Spinal cord (tissue), 10 donors: ENCODE data around the gene ARHGEF6. TPM values are rescaled to one million over a fixed set of nuclear protein-coding genes. Genes with fewer than 3 reads are reported as not detected.

ENCODE experiments used
- DNase-seq, 6 donors: peaks; one replicate each; pipeline versions ENCODE4 v3.0.0 to v3.0.0-alpha.2; 2013 to 2015; ENCODE audit warnings: low spot score in 6 of 6, low read depth in 4 of 6
- H3K27ac ChIP-seq: one replicate; pipeline ENCODE4 v1.5.1; 2013; ENCODE audit warnings: low read depth, low read length, control low read depth
- H3K27me3 ChIP-seq: one replicate; pipeline ENCODE4 v1.6.1; 2013; ENCODE audit warnings: low read length; ENCODE audit not compliant: control insufficient read depth, insufficient read depth
- H3K36me3 ChIP-seq: one replicate; pipeline ENCODE4 v1.6.1; 2013; ENCODE audit warnings: low read length; ENCODE audit not compliant: control insufficient read depth, insufficient read depth
- H3K4me1 ChIP-seq: one replicate; pipeline ENCODE4 v1.6.1; 2013; ENCODE audit warnings: low read length; ENCODE audit not compliant: control insufficient read depth, insufficient read depth
- H3K4me3 ChIP-seq: one replicate; pipeline ENCODE4 v1.5.1; 2013; ENCODE audit warnings: low read depth, low read length, control low read depth
- H3K9me3 ChIP-seq: one replicate; pipeline ENCODE4 v1.6.1; 2013; ENCODE audit warnings: low read length; ENCODE audit not compliant: control insufficient read depth, insufficient read depth
- WGBS: methylation state at CpG from one replicate; pipeline ENCODE4 v1.1.5; 2013; ENCODE audit warnings: missing lambda C conversion rate; ENCODE audit not compliant: insufficient coverage; 5-methylcytosine and 5-hydroxymethylcytosine counted together
- polyA plus RNA-seq, 2 donors: library from polyadenylated mRNA; unstranded; fragments of 120-200 nt; gene quantifications; one replicate each; pipeline ENCODE4 v1.2.1, GENCODE V29; 2013; ENCODE audit not compliant: insufficient read length in 2 of 2
- total RNA-seq, 2 donors: library from RNA; depleted of rRNA in 1 of 2; stranded (reverse); fragments of 120-200 nt in 1 of 2; fragments of >200 nt in 1 of 2; gene quantifications; one replicate each; pipeline versions ENCODE4 v1.2.3 to v1.2.4, GENCODE V29; 2013 to 2014
- donor health status: healthy.

The ARHGEF6 gene
- total and polyA plus RNA-seq, 4 donors = 34.3 to 70.2 (median 49.6) TPM

- H3K27ac ChIP-seq = peak overlapping the region; percentile 26
- DNase-seq = peak in 3 of 6 donors; percentile 48 to 82 (median 79)
- H3K36me3 ChIP-seq = no peaks in the 10 kb centered on the region
- no peak overlapping the region for H3K4me3 ChIP-seq
- no peaks in the 10 kb centered on the region for H3K9me3 ChIP-seq
- H3K4me1 ChIP-seq = peaks cover 7% of the 10 kb centered on the region
- H3K27me3 ChIP-seq = no peaks in the 10 kb centered on the region
- WGBS = 65% methylated on average over 2 of the region's 3 CpGs
These were observed 26.1 kb downstream of the ARHGEF6 start for GRCh38 chrX:136754651-136755050.

- no peaks in the 10 kb centered on the region for H3K9me3 ChIP-seq
- H3K4me1 ChIP-seq = peaks cover 7% of the 10 kb centered on the region
- no peak overlapping the region for H3K4me3 ChIP-seq
- no peaks in the 10 kb centered on the region for H3K36me3 ChIP-seq
- no peak overlapping the region for H3K27ac ChIP-seq
- 60% methylated on average over 2 of the region's 2 CpGs for WGBS
- DNase-seq = no peak
- no peaks in the 10 kb centered on the region for H3K27me3 ChIP-seq
These were observed 27.9 kb downstream of the ARHGEF6 start for GRCh38 chrX:136752796-136753195.

- peaks cover 7% of the 10 kb centered on the region for H3K4me1 ChIP-seq
These were observed 28.4 kb downstream of the ARHGEF6 start for GRCh38 chrX:136752346-136752745.

GRCh38 chrX:136750364-136750763, 30.4 kb downstream of the ARHGEF6 start:
- DNase-seq = no peak
- H3K27ac ChIP-seq = no peak overlapping the region
- H3K9me3 ChIP-seq = no peaks in the 10 kb centered on the region
- no peaks in the 10 kb centered on the region for H3K27me3 ChIP-seq
- no peak overlapping the region for H3K4me3 ChIP-seq
- WGBS = 17% methylated on average over 1 of the region's 2 CpGs
- no peaks in the 10 kb centered on the region for H3K36me3 ChIP-seq
- peaks cover 7% of the 10 kb centered on the region for H3K4me1 ChIP-seq

More at GRCh38 chrX:136752346-136752745, 28.4 kb downstream of the ARHGEF6 start:
- Histone ChIP-seq H3K4me3 (no peak overlapping the region), H3K36me3 (no peaks in the 10 kb centered on the region), H3K27ac (no peak overlapping the region), H3K27me3 (no peaks in the 10 kb centered on the region), H3K9me3 (no peaks in the 10 kb centered on the region)
- no peak for DNase-seq
- 75% methylated on average over 4 of the region's 4 CpGs for WGBS

- H3K27me3 ChIP-seq = no peaks in the 10 kb centered on the region
- H3K9me3 ChIP-seq = no peaks in the 10 kb centered on the region
- no peaks in the 10 kb centered on the region for H3K36me3 ChIP-seq
- no peak overlapping the region for H3K27ac ChIP-seq
- WGBS = no CpG with 5 or more reads among the region's 8 CpGs
- DNase-seq = peak in 1 of 6 donors; percentile 34
- no peaks in the 10 kb centered on the region for H3K4me1 ChIP-seq
- no peak overlapping the region for H3K4me3 ChIP-seq
These were observed 33.4 kb downstream of the ARHGEF6 start for GRCh38 chrX:136747003-136747986.

- Histone ChIP-seq H3K9me3 (no peaks in the 10 kb centered on the region), H3K4me3 (no peak overlapping the region), H3K4me1 (no peaks in the 10 kb centered on the region), H3K36me3 (no peaks in the 10 kb centered on the region), H3K27me3 (no peaks in the 10 kb centered on the region), H3K27ac (peak overlapping the region; percentile 57)
- WGBS = 31% methylated on average over 4 of the region's 7 CpGs
- DNase-seq = peak in 2 of 6 donors; percentile 43 to 67
These were observed 35.2 kb downstream of the ARHGEF6 start for GRCh38 chrX:136745215-136746173.

GRCh38 chrX:136742721-136743379, 37.9 kb downstream of the ARHGEF6 start:
- Histone ChIP-seq H3K36me3 (peaks cover 2% of the 10 kb centered on the region), H3K4me1 (no peaks in the 10 kb centered on the region), H3K9me3 (no peaks in the 10 kb centered on the region), H3K27ac (no peak overlapping the region), H3K4me3 (no peak overlapping the region), H3K27me3 (peaks cover 2% of the 10 kb centered on the region)
- 69% methylated on average over 7 of the region's 7 CpGs for WGBS
- DNase-seq = no peak

- WGBS = 73% methylated on average over 4 of the region's 4 CpGs
- peaks cover 2% of the 10 kb centered on the region for H3K36me3 ChIP-seq
- no peaks in the 10 kb centered on the region for H3K9me3 ChIP-seq
- no peaks in the 10 kb centered on the region for H3K4me1 ChIP-seq
- H3K27me3 ChIP-seq = peaks cover 5% of the 10 kb centered on the region
- no peak overlapping the region for H3K27ac ChIP-seq
- no peak for DNase-seq
- no peak overlapping the region for H3K4me3 ChIP-seq
These were observed 42.5 kb downstream of the ARHGEF6 start for GRCh38 chrX:136738049-136738729.
